Measurements from ENCODE around the gene CKLF. TPM values are rescaled to one million over a fixed set of nuclear protein-coding genes. Genes with fewer than 3 reads are reported as not detected.

Gene CKLF, protein sequence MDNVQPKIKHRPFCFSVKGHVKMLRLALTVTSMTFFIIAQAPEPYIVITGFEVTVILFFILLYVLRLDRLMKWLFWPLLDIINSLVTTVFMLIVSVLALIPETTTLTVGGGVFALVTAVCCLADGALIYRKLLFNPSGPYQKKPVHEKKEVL
- total RNA-seq (2022) (41.3 and 57.8 TPM in 2 replicates), Bru-seq, nascent RNA (percentile 84 among the genes with signal in this experiment), BruChase-seq, experiment 1, labeled RNA remaining after a 6-hour chase (percentile 96 among the genes with signal in this experiment), BruChase-seq, experiment 2, labeled RNA remaining after a 2-hour chase (percentile 94 among the genes with signal in this experiment)
- long read RNA-seq, transcript CKLF-201 (4 exons, 669 nt), result minor isoform, 28 of 91 reads
- long read RNA-seq, transcript CKLF-203 (3 exons, 508 nt), result major isoform, 55 of 91 reads
- long read RNA-seq, partial matches to known transcripts, result 0 of 91 reads
- long read RNA-seq, other reads (novel, unspliced or antisense), result 4 of 91 reads

DNA sequence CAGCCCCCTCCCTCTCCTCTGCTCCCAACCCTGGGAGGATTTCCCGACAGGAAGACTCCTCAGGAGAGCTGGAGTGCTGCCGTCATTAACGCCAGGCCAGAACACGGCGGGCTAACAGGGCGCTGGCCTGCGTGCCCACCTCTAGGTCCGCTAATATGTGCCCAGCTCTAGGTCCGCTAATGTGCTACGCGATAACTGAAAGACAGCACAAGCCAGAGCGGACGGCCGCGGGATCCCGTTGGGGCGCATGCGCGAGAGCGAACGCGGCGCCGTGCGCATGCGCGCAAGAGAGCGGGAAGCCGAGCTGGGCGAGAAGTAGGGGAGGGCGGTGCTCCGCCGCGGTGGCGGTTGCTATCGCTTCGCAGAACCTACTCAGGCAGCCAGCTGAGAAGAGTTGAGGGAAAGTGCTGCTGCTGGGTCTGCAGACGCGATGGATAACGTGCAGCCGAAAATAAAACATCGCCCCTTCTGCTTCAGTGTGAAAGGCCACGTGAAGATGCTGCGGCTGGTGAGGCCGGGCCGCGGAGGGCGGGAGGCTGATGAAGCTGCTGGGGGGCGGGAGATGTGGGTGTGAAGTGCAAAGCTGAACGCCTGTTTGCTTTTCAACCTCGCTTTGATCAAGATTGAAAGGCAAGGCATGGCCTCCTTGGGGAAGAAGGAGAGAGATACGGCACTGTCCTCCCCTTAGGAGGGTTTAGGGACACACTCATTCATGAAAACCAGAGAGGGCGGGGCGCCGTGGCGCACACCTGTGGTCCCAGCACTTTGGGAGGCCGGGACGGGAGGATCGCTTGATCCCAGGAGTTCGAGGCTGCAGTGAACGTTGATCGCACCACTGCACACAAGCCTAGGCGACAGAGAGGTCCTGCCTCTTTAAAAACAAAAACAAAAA, at the start of gene CKLF:
CKLF (plus strand) TSS at position 291 of the 892 bp plus-strand sequence; CDS start at position 431, 140 bp downstream.
- H3K9me3 Mint-ChIP-seq (ENCODE audit: unreplicated experiment), result no peaks in the 10 kb centered on the region
- H3K27me3 Mint-ChIP-seq (ENCODE audit: insufficient read depth, unreplicated experiment), result no peaks in the 10 kb centered on the region
- CTCF ChIA-PET, result interaction anchor here (0.5 to 2.4 kb wide), 14 partner anchors 10 to 315 kb away, joined by 3 to 17 read pairs (median 3); no protein-coding TSS in a partner anchor
- intact Hi-C loops (cut with micrococcal nuclease), result loop anchor here (2.0 to 10.0 kb wide), 2 partner anchors 44 to 148 kb away; no protein-coding TSS in a partner anchor
- BruUV-seq (replicated peaks), result TSS peak; percentile 42
- TF ChIP-seq, protein P1, sequence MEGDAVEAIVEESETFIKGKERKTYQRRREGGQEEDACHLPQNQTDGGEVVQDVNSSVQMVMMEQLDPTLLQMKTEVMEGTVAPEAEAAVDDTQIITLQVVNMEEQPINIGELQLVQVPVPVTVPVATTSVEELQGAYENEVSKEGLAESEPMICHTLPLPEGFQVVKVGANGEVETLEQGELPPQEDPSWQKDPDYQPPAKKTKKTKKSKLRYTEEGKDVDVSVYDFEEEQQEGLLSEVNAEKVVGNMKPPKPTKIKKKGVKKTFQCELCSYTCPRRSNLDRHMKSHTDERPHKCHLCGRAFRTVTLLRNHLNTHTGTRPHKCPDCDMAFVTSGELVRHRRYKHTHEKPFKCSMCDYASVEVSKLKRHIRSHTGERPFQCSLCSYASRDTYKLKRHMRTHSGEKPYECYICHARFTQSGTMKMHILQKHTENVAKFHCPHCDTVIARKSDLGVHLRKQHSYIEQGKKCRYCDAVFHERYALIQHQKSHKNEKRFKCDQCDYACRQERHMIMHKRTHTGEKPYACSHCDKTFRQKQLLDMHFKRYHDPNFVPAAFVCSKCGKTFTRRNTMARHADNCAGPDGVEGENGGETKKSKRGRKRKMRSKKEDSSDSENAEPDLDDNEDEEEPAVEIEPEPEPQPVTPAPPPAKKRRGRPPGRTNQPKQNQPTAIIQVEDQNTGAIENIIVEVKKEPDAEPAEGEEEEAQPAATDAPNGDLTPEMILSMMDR (IDR thresholded peaks at IDR 0.05; ENCODE audit: unreplicated experiment), result no peak
- H3K36me3 Mint-ChIP-seq (ENCODE audit: insufficient read depth, unreplicated experiment), result peaks cover 28% of the 10 kb centered on the region
- POLR2A ChIA-PET, result interaction anchor here (0.6 to 7.6 kb wide), 18 partner anchors 10 to 1309 kb away, joined by 3 to 97 read pairs (median 4); partner anchors contain the start of genes CMTM1 and NAE1
- peak; percentile 88 for DNase-seq (ENCODE audit: unreplicated experiment)
- H3K4me3 Mint-ChIP-seq (ENCODE audit: unreplicated experiment), result peak within 1 kb of the TSS; percentile 89
- H3K27ac Mint-ChIP-seq (ENCODE audit: low read depth, unreplicated experiment), result peak within 1 kb of the TSS; percentile 86
- H3K4me1 Mint-ChIP-seq (ENCODE audit: insufficient read depth, unreplicated experiment), result peaks cover 52% of the 10 kb centered on the region

DNA sequence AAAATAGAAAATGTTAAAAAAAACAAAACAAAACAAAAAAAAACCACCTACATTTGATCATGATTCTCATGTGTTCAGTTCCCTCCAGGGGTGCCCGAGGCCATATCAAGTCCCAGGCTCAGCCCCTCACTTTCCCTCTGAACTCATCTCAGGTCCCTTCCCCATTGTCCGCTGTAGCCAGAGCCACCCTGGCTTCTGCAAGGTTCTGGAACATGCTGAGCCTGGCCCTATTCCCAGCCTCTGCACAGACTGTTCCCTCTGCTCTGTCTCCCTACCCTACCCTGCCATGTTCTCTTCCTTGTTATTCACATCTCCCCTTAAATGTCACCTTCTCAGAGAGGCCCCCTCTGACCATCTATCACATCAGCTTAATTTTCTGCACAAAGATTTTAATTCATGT, 49.3 kb upstream of the CKLF start:
- peaks cover 9% of the 10 kb centered on the region for H3K36me3 Mint-ChIP-seq (ENCODE audit: insufficient read depth, unreplicated experiment)
- no peak overlapping the region for H3K4me3 Mint-ChIP-seq (ENCODE audit: unreplicated experiment)
- H3K9me3 Mint-ChIP-seq (ENCODE audit: unreplicated experiment), result no peaks in the 10 kb centered on the region
- peak overlapping the region; percentile 31 for H3K27ac Mint-ChIP-seq (ENCODE audit: low read depth, unreplicated experiment)
- BruUV-seq (replicated peaks), result no TSS peak
- intact Hi-C loops (cut with micrococcal nuclease), result loop anchor here (2.0 kb wide), 1 partner anchor 16 kb away; no protein-coding TSS in a partner anchor
- ChIA-PET POLR2A (interaction anchor here (0.7 to 2.2 kb wide), 7 partner anchors 9 to 95 kb away, joined by 3 to 28 read pairs (median 5); no protein-coding TSS in a partner anchor), CTCF (interaction anchor here (0.7 to 2.0 kb wide), 3 partner anchors 16 to 261 kb away, joined by 3 to 9 read pairs (median 4); partner anchors contain the start of gene TK2)
- H3K4me1 Mint-ChIP-seq (ENCODE audit: insufficient read depth, unreplicated experiment), result peaks cover 47% of the 10 kb centered on the region
- no peaks in the 10 kb centered on the region for H3K27me3 Mint-ChIP-seq (ENCODE audit: insufficient read depth, unreplicated experiment)
- DNase-seq (ENCODE audit: unreplicated experiment), result no peak
- TF ChIP-seq, protein P1 (IDR thresholded peaks at IDR 0.05; ENCODE audit: unreplicated experiment), result no peak

DNA sequence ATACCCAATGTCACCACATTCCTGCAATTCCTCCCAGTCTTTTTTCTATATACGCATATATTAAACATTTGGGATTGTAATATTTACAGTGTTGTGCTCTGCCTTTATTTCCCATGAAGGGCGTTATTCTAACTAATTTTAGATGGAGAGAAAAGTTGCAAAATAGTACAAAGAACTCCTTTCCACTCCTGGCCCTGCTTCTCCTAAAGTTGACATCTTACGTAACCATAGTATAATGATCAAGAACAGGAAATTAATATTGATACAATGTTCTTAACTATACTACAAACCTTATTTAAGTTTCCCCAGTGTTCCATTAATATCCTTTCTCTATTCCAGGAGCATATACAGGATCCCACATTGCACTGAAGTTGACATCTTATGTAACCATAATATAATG, 48.8 kb upstream of the CKLF start:
- BruUV-seq (replicated peaks), result no TSS peak

More for the DNA sequence above, 48.8 kb upstream of the CKLF start:
- Mint-ChIP-seq H3K27ac (ENCODE audit: low read depth, unreplicated experiment) (no peak overlapping the region), H3K4me1 (ENCODE audit: insufficient read depth, unreplicated experiment) (peaks cover 52% of the 10 kb centered on the region), H3K36me3 (ENCODE audit: insufficient read depth, unreplicated experiment) (peaks cover 13% of the 10 kb centered on the region), H3K27me3 (ENCODE audit: insufficient read depth, unreplicated experiment) (no peaks in the 10 kb centered on the region), H3K9me3 (ENCODE audit: unreplicated experiment) (no peaks in the 10 kb centered on the region), H3K4me3 (ENCODE audit: unreplicated experiment) (no peak overlapping the region)
- DNase-seq (ENCODE audit: unreplicated experiment), result no peak
- TF ChIP-seq, protein P1 (IDR thresholded peaks at IDR 0.05; ENCODE audit: unreplicated experiment), result no peak
- CTCF ChIA-PET, result interaction anchor here (2.0 kb wide), 1 partner anchor 16 kb away, joined by 9 read pairs; no protein-coding TSS in a partner anchor
- intact Hi-C loops (cut with micrococcal nuclease), result loop anchor here (2.0 kb wide), 1 partner anchor 17 kb away; no protein-coding TSS in a partner anchor
- POLR2A ChIA-PET, result interaction anchor here (0.7 to 2.2 kb wide), 4 partner anchors 14 to 96 kb away, joined by 3 to 28 read pairs (median 5); no protein-coding TSS in a partner anchor
